ENCODE results near the gene TMEM151B. TPM values are rescaled to one million over a fixed set of nuclear protein-coding genes. Genes with fewer than 3 reads are reported as not detected.

Gene TMEM151B
- polyA plus RNA-seq, 2 of the 4 experiments (the other 2 are of a cell fraction) = 0.01 TPM; not detected in 1

DNA sequence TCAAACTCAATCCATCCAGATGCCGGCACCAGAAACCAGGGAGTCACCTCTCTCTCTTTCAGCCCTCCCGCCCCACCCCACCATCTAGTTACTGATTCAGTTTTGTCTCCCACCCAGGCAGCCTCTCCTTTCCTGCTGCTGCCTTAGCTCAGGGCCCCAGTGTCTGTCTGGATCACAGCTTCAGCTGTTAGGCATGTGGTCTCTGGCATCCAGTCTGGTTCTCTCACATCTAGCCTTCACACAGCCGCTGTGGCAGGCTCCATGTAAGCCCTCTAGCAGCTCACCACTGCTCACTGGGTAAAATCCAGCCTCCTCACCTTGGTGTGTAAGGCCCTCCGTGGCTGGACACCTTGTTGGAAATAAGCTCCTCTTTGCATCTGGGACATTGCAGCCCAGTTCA lies 21.6 kb downstream of the TMEM151B start:
- DNase-seq (ENCODE audit: low read depth in 1 of 2, low spot score in 1 of 2) (no peak), ATAC-seq (peak in 1 of 2 experiments; percentile 49; a peak in 2 of 6 replicates), FAIRE-seq (no peak)
- no peaks in the 10 kb centered on the region for H3K4me1 ChIP-seq
- H3K4me3 ChIP-seq = no peak overlapping the region
- H3K27ac ChIP-seq = no peak overlapping the region
- no peak for TF ChIP-seq POLR2A (IDR thresholded peaks at IDR 0.05; ENCODE audit: low read length)
- TF ChIP-seq, protein P1, sequence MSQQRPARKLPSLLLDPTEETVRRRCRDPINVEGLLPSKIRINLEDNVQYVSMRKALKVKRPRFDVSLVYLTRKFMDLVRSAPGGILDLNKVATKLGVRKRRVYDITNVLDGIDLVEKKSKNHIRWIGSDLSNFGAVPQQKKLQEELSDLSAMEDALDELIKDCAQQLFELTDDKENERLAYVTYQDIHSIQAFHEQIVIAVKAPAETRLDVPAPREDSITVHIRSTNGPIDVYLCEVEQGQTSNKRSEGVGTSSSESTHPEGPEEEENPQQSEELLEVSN (IDR thresholded peaks at IDR 0.05; ENCODE audit: borderline replicate concordance, low read depth) = no peak
- TF ChIP-seq, protein P2, sequence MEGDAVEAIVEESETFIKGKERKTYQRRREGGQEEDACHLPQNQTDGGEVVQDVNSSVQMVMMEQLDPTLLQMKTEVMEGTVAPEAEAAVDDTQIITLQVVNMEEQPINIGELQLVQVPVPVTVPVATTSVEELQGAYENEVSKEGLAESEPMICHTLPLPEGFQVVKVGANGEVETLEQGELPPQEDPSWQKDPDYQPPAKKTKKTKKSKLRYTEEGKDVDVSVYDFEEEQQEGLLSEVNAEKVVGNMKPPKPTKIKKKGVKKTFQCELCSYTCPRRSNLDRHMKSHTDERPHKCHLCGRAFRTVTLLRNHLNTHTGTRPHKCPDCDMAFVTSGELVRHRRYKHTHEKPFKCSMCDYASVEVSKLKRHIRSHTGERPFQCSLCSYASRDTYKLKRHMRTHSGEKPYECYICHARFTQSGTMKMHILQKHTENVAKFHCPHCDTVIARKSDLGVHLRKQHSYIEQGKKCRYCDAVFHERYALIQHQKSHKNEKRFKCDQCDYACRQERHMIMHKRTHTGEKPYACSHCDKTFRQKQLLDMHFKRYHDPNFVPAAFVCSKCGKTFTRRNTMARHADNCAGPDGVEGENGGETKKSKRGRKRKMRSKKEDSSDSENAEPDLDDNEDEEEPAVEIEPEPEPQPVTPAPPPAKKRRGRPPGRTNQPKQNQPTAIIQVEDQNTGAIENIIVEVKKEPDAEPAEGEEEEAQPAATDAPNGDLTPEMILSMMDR (IDR thresholded peaks at IDR 0.05) = no peak
- TF ChIP-seq EP300 (IDR thresholded peaks at IDR 0.05) = no peak
- TF ChIP-seq BHLHE40 (IDR thresholded peaks at IDR 0.05; ENCODE audit: low read depth, low read length) = no peak
- no peak for TF ChIP-seq KDM1A (IDR thresholded peaks at IDR 0.05; ENCODE audit: low read depth)
- no peak for TF ChIP-seq TFCP2L1 (CRISPR knock-in tag; IDR thresholded peaks at IDR 0.05)
- TF ChIP-seq HOXB13 (CRISPR knock-in tag; IDR thresholded peaks at IDR 0.05; ENCODE audit: low read depth) = no peak
- TF ChIP-seq ESRRA (IDR thresholded peaks at IDR 0.05; ENCODE audit: borderline replicate concordance, low read length) = no peak
- TF ChIP-seq FOXS1 (CRISPR knock-in tag; IDR thresholded peaks at IDR 0.05) = no peak
- TF ChIP-seq ZC3H11A (IDR thresholded peaks at IDR 0.05) = no peak
- no peak for TF ChIP-seq FOSB (CRISPR knock-in tag; IDR thresholded peaks at IDR 0.05)
- TF ChIP-seq, protein P3, sequence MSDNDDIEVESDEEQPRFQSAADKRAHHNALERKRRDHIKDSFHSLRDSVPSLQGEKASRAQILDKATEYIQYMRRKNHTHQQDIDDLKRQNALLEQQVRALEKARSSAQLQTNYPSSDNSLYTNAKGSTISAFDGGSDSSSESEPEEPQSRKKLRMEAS (IDR thresholded peaks at IDR 0.05) = no peak
- no peak for TF ChIP-seq NFE2L2 (conservative IDR thresholded peaks at IDR 0.05; ENCODE audit: low read length)
- TF ChIP-seq, protein P4, sequence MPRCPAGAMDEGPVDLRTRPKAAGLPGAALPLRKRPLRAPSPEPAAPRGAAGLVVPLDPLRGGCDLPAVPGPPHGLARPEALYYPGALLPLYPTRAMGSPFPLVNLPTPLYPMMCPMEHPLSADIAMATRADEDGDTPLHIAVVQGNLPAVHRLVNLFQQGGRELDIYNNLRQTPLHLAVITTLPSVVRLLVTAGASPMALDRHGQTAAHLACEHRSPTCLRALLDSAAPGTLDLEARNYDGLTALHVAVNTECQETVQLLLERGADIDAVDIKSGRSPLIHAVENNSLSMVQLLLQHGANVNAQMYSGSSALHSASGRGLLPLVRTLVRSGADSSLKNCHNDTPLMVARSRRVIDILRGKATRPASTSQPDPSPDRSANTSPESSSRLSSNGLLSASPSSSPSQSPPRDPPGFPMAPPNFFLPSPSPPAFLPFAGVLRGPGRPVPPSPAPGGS (IDR thresholded peaks at IDR 0.05) = no peak
- no peak for TF ChIP-seq PHF8 (IDR thresholded peaks at IDR 0.05; ENCODE audit: borderline replicate concordance, low read depth)
- no peak for TF ChIP-seq ZNF302 (CRISPR knock-in tag; IDR thresholded peaks at IDR 0.05)
- TF ChIP-seq ZSCAN20 (CRISPR knock-in tag; IDR thresholded peaks at IDR 0.05) = no peak
- WGBS (ENCODE audit: missing lambda C conversion rate) = 37% methylated on average over 4 of the region's 4 CpGs
- CTCF ChIA-PET = interaction anchor here (1.1 to 2.1 kb wide), 5 partner anchors 13 to 119 kb away, joined by 3 to 11 read pairs (median 5); partner anchors contain the start of genes AARS2 and TMEM151B
- POLR2A ChIA-PET = no interaction called here
- H3K4me2 ChIP-seq = no peak overlapping the region
- no peaks in the 10 kb centered on the region for H3K9me3 ChIP-seq

DNA sequence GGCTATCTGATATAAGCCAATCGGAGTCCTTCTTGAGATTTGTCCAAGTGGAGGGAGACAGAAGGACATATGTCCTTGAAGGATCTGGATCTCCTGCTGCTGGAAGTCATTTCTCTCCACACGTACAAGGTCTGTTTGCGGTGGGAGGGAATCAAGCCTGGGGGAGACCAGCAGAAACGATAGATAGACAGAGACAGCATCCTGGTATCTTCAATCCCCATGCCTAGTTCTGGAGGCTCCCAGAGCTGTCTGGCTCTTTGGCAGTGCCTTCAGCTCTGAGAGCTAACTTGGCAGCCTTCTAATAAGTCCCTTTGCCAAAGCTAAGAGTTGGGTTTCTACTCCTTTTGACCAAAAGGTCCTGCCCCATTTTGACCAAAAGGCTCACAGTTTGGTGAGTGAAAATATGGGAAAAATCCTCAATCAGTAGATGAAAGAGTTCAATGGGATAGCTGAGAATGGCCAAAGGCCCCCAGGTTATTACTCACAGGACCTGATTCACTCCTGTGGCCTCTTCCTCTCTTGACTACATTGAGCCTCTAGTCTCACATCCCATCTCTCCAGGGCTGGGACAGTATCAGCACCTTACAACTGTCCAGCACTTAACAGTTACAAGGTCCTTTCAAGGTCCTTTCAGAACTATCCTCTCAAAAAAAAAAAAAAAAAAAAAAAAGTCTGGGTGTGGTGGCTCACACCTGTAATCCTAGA lies 22.6 kb downstream of the TMEM151B start:
- POLR2A ChIA-PET = no interaction called here
- WGBS (ENCODE audit: missing lambda C conversion rate) = 60% methylated on average over 4 of the region's 4 CpGs

More for the DNA sequence above, 22.6 kb downstream of the TMEM151B start:
- Histone ChIP-seq H3K9me3 (no peaks in the 10 kb centered on the region), H3K27ac (no peak overlapping the region), H3K4me2 (no peak overlapping the region), H3K4me3 (no peak overlapping the region), H3K4me1 (no peaks in the 10 kb centered on the region)
- DNase-seq (ENCODE audit: low read depth in 1 of 2, low spot score in 1 of 2) (no peak), ATAC-seq (no peak), FAIRE-seq (no peak)
- CTCF ChIA-PET = interaction anchor here (1.1 to 2.1 kb wide), 5 partner anchors 12 to 120 kb away, joined by 3 to 11 read pairs (median 5); partner anchors contain the start of genes AARS2 and TMEM151B
- TF ChIP-seq, protein P3 (IDR thresholded peaks at IDR 0.05) = no peak
- TF ChIP-seq, protein P2 (IDR thresholded peaks at IDR 0.05) = no peak
- TF ChIP-seq RFX5 (IDR thresholded peaks at IDR 0.05) = no peak
